Right lobe of liver (tissue), 4 donors: Measurements from ENCODE around the gene ATP5PD.

Source experiments
- CTCF ChIP-seq, 4 donors: fragments of 200-600 bp in 3 of 4; fragments of 450-650 bp in 1 of 4; IDR thresholded peaks; one replicate each; pipeline versions ENCODE4 v1.5.1 to v1.8.0; 2016 to 2022; ENCODE audit warnings: antibody characterized with exemption in 4 of 4, mild to moderate bottlenecking in 2 of 4
- POLR2A ChIP-seq: fragments of 450-650 bp; IDR thresholded peaks from one replicate; pipeline ENCODE4 v1.6.1; 2017; ENCODE audit warnings: antibody characterized with exemption, mild to moderate bottlenecking
- donor health status: DM: no; HTN: no; CAD: no.
- donor health status: DM: no; HTN: no; CAD: no.
- donor health status: DM: no; HTN: yes; CAD: no.

DNA sequence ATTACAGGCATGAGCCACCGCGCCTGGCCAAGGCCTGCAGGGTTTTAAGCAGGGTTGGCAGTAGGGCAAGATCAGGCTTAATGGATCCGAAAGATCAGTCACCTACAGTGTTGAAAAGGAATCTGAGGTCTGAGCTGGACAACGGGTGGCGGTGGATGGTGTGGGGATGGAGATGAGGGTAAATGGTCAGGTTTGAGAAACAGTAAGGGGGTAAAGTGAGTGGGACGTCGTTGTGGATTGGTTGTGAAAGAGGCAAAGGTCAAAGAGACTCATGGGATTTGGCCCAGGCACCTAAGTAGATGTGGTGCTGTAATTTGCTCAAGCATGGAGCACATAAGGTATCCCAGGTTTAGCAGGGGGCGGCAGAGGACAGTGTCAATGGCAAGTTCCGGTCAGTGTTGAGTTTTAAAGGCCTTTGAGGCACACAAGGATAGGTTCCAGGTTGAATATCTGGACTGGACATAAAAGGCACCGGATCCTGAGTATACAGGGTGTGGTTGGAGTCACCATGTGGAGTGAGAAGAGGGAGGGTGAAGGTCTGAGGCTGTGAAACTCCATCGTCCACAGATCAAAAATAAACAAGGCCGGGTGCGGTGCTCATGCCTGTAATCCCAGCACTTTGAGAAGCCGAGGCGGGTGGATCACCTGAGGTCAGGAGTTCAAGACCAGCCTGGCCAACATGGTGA is 39.9 kb upstream of the ATP5PD start:
- TF ChIP-seq CTCF (IDR thresholded peaks at IDR 0.05) (no peak), POLR2A (no peak)
